Peyer's patch (tissue), 4 donors: ENCODE measurements around the gene DMAP1. TPM values are rescaled to one million over a fixed set of nuclear protein-coding genes. Genes with fewer than 3 reads are reported as not detected.
"Not testable (repeated sequence)": the region's sequence is repeated elsewhere in the genome, so short reads cannot be mapped to it uniquely, and the experiment has no call there.

Source experiments
- DNase-seq, 3 donors: peaks; one replicate each; pipeline ENCODE4 v3.0.0-alpha.2; 2017 to 2019
- H3K27ac ChIP-seq, 4 donors: fragments of 200-600 bp; sonication (generic); one replicate each; pipeline ENCODE4 v1.5.1; 2016 to 2019
- H3K27me3 ChIP-seq, 2 donors: fragments of 200-600 bp; sonication (generic); one replicate each; pipeline ENCODE4 v1.5.1; 2019
- H3K36me3 ChIP-seq, 3 donors: fragments of 200-600 bp; sonication (generic); one replicate each; pipeline ENCODE4 v1.5.1; 2016 to 2019
- H3K4me1 ChIP-seq, 4 donors: fragments of 200-600 bp; sonication (generic); one replicate each; pipeline ENCODE4 v1.5.1; 2016 to 2019
- H3K4me3 ChIP-seq, 4 donors: fragments of 200-600 bp; sonication (generic); 1 replicate in 3 of 4; 2 replicates in 1 of 4; pipeline ENCODE4 v1.5.1; 2016 to 2019; ENCODE audit warnings: mild to moderate bottlenecking in 1 of 4
- H3K9me3 ChIP-seq, 4 donors: fragments of 200-600 bp; sonication (generic); one replicate each; pipeline ENCODE4 v1.5.1; 2016 to 2019; ENCODE audit warnings: mild to moderate bottlenecking in 1 of 4
- CTCF ChIP-seq, 6 experiments: fragments of 450-650 bp in 4 of 6; fragments of 200-600 bp in 2 of 6; sonication (generic) in 1 of 6; IDR thresholded peaks; one replicate each; pipeline ENCODE4 v1.5.1; 2017 to 2019; ENCODE audit warnings: antibody characterized with exemption in 6 of 6, mild to moderate bottlenecking in 3 of 6, moderate library complexity in 1 of 6
- POLR2A ChIP-seq, 2 donors: fragments of 450-650 bp; IDR thresholded peaks; one replicate each; pipeline ENCODE4 v1.5.1; 2017; ENCODE audit warnings: antibody characterized with exemption in 2 of 2, mild to moderate bottlenecking in 2 of 2, moderate library complexity in 2 of 2
- total RNA-seq, 4 donors: library from RNA; depleted of rRNA; stranded (reverse); fragments of >200 nt; gene quantifications; one replicate each; pipeline ENCODE4 v1.1.0, GENCODE V29; 2016

DMAP1 gene
- total RNA-seq, 4 donors from 2014 or later: 79.2 to 149 (median 113) TPM

GRCh38 chr1:44200336-44200735 is 12.9 kb upstream of the DMAP1 start:
- DNase-seq: no peak
- Histone ChIP-seq H3K4me1 (no peaks in the 10 kb centered on the region), H3K27me3 (no peaks in the 10 kb centered on the region), H3K27ac (no peak overlapping the region), H3K36me3 (no peaks in the 10 kb centered on the region), H3K9me3 (no peaks in the 10 kb centered on the region), H3K4me3 (no peak overlapping the region)
- no peak for TF ChIP-seq POLR2A (IDR thresholded peaks at IDR 0.05)
- TF ChIP-seq CTCF (IDR thresholded peaks at IDR 0.05): no peak

- H3K36me3 ChIP-seq, H3K27me3 ChIP-seq, H3K27ac ChIP-seq, H3K4me1 ChIP-seq, DNase-seq, H3K4me3 ChIP-seq, H3K9me3 ChIP-seq: not testable (repeated sequence)
Observed at GRCh38 chr1:44206545-44206944, 6.7 kb upstream of the DMAP1 start.

GRCh38 chr1:44208226-44208625 is 5.0 kb upstream of the DMAP1 start:
- DNase-seq: no peak

DNA sequence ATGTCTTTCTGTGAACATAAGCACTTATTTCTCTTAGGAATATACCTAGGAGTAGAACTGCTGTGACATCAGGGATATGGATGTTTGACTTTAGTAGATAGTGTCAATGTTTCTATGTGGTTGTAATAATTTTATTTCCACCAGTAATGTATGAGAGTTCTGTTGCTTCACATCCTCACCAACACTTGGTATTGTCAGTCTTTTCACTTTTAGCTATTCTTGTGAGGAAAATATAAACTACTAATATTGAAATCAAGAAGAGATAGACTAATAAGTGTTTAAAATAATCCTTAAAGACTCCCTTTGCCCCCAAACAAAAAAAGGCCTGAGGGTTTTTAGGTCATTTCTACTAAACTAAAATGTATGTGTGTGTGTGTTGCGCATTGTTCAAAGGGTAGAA is 2.7 kb upstream of the DMAP1 start:
- Histone ChIP-seq H3K9me3 (no peaks in the 10 kb centered on the region), H3K27me3 (no peaks in the 10 kb centered on the region), H3K27ac (no peak overlapping the region), H3K36me3 (peaks cover 0 to 9% (median 0%) of the 10 kb centered on the region in 3 donors), H3K4me3 (no peak overlapping the region), H3K4me1 (peaks cover 0 to 16% (median 10%) of the 10 kb centered on the region in 4 donors)
- no peak for DNase-seq
- TF ChIP-seq CTCF (IDR thresholded peaks at IDR 0.05): no peak
- no peak for TF ChIP-seq POLR2A (IDR thresholded peaks at IDR 0.05)

More at GRCh38 chr1:44208226-44208625, 5.0 kb upstream of the DMAP1 start:
- H3K27me3 ChIP-seq: no peaks in the 10 kb centered on the region
- H3K4me3 ChIP-seq: no peak overlapping the region
- H3K36me3 ChIP-seq: no peaks in the 10 kb centered on the region
- no peak overlapping the region for H3K27ac ChIP-seq
- TF ChIP-seq CTCF (IDR thresholded peaks at IDR 0.05): no peak
- TF ChIP-seq POLR2A (IDR thresholded peaks at IDR 0.05): no peak
- H3K9me3 ChIP-seq: no peaks in the 10 kb centered on the region
- H3K4me1 ChIP-seq: peaks cover 0 to 6% (median 4%) of the 10 kb centered on the region in 4 donors

DNA sequence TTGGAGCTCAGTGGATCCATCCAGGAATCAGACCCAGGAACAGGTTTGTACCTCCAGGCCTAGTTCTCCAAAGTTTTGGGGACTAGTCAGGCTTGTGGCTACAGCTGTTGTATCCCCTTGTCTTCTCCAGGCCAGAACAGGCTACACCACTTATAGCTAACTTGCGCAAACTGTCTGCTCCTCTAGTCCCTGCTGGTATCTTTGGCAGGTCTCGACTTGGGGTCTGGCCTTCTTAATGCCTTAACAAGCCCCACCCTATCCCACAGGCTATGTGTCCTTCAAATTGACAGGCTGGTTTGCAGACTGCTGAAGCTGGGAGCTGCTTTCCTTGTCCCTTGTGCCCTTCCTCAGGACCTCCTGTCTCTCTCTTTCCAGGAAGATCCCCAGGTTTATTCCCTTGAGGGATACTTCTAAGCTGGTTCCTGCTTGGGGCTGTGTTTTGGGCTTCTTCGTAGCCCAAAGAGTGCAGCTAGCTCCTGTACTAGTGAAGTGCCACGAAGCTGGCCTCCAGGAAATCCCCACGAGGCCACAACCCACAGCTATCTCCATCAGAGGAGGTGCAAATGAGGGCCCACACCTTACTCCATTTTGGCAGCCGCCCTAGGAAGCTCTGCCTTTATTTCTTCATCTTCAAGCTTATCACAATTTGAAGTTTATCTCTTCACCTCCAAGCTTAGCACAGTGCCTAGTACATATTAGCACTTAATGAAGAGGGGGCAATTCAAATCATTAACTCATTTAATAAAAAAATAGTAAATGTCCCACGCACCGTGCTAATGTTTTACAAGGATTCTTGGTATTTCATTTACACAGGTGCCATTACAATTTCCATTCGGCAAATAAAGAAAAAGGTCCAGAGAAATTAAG is 683 bp upstream of the DMAP1 start:
- TF ChIP-seq CTCF (IDR thresholded peaks at IDR 0.05) (no peak), POLR2A (IDR thresholded peaks at IDR 0.05) (no peak)
- peak overlapping the region; percentile 64 to 86 (median 78) for H3K27ac ChIP-seq
- no peaks in the 10 kb centered on the region for H3K27me3 ChIP-seq
- no peaks in the 10 kb centered on the region for H3K9me3 ChIP-seq
- peak overlapping the region; percentile 72 to 98 (median 85) for H3K4me3 ChIP-seq
- peaks cover 0 to 17% (median 10%) of the 10 kb centered on the region in 4 donors for H3K4me1 ChIP-seq
- DNase-seq: no peak
- H3K36me3 ChIP-seq: peaks cover 0 to 14% (median 0%) of the 10 kb centered on the region in 3 donors

DNA sequence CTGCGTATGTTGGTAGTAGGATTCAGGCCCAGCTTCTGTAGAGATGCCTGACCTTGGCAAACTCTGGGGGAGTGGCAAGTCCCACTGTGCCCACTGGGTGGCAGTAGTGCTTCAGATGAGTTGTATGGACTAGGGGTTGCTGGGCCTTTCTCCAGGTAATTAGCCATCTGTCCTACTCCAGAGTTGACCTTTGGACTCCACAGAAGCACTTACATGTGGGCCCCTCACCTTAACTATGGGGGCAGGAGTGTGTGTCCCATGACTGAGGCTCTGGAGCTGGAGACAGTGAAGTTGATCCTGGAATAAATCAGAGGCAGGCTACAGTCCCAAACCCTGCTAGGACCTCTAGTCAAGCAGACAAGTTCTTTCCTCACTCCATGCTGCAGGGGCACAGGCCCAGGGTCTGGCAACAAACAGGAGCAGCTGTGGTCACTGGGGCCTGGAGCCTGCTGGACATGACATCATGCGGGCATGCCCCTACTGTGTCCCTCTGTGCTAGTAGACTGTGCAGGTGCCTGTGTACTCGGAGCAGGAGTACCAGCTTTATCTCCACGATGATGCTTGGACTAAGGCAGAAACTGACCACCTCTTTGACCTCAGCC is 4.6 kb downstream of the DMAP1 start:
- Histone ChIP-seq H3K27ac (no peak overlapping the region), H3K4me3 (no peak overlapping the region), H3K9me3 (no peaks in the 10 kb centered on the region), H3K4me1 (peaks cover 0 to 16% (median 6%) of the 10 kb centered on the region in 4 donors), H3K36me3 (peaks cover 0 to 48% (median 0%) of the 10 kb centered on the region in 3 donors), H3K27me3 (no peaks in the 10 kb centered on the region)
- TF ChIP-seq POLR2A (IDR thresholded peaks at IDR 0.05) (no peak), CTCF (IDR thresholded peaks at IDR 0.05) (peak; percentile 40 to 95 (median 88))
- peak; percentile 74 to 92 (median 85) for DNase-seq
